K562 (cell line): ENCODE results near the gene ZNF778. TPM values are rescaled to one million over a fixed set of nuclear protein-coding genes. Genes with fewer than 3 reads are reported as not detected.
A peak's percentile ranks its signal among the peaks of the same experiment; 100 is the strongest.

Source experiments
- BCLAF1 ChIP-seq, 2 experiments: fragments of 450-650 bp in 1 of 2; IDR thresholded peaks; 2 replicates each; pipeline ENCODE4 v1.6.1; 2011 to 2017; ENCODE audit warnings: low read depth in 2 of 2, antibody characterized with exemption in 1 of 2, borderline replicate concordance in 1 of 2, low read length in 1 of 2, mild to moderate bottlenecking in 1 of 2, mixed read lengths in 1 of 2; ENCODE audit not compliant: control insufficient read depth in 1 of 2
- ETV5 ChIP-seq: sonication (generic); formaldehyde crosslinking; IDR thresholded peaks from 2 replicates; pipeline ENCODE4 v1.4.0; 2020; ENCODE audit warnings: low read depth, mild to moderate bottlenecking, missing genetic modification reagents
- GTF2F1 ChIP-seq: IDR thresholded peaks from 2 replicates; pipeline ENCODE4 v1.6.1; 2011; ENCODE audit warnings: low read depth, low read length, improper control_type of control experiment
- IRF2 ChIP-seq: sonication (generic); formaldehyde crosslinking; IDR thresholded peaks from 2 replicates; pipeline ENCODE4 v1.8.1; 2022; ENCODE audit warnings: mild to moderate bottlenecking, missing genetic modification reagents
- MNT ChIP-seq, 2 experiments: fragments of 450-650 bp; conservative IDR thresholded peaks; 2 replicates each; pipeline ENCODE4 v1.6.1; 2017; ENCODE audit warnings: mild to moderate bottlenecking in 2 of 2, moderate library complexity in 2 of 2
- NFE2L1 ChIP-seq: fragments of 450-650 bp; IDR thresholded peaks from 2 replicates; pipeline ENCODE4 v1.6.1; 2016; ENCODE audit warnings: missing genetic modification characterization, low read depth, mild to moderate bottlenecking, missing compliant biosample characterization, moderate library complexity, borderline replicate concordance
- NFIX ChIP-seq: fragments of 250-450 bp; sonication (Bioruptor Pico); IDR thresholded peaks from 2 replicates; pipeline ENCODE4 v1.4.0; 2020; ENCODE audit warnings: low read depth, mild to moderate bottlenecking, moderate library complexity
- NR2C1 ChIP-seq, 2 experiments: fragments of 450-650 bp; IDR thresholded peaks; 2 replicates each; pipeline ENCODE4 v1.6.1; 2017; ENCODE audit warnings: mild to moderate bottlenecking in 2 of 2, antibody characterized with exemption in 1 of 2, inconsistent platforms in 1 of 2, missing compliant biosample characterization in 1 of 2, missing genetic modification characterization in 1 of 2
- PHF21A ChIP-seq: fragments of 450-650 bp; IDR thresholded peaks from 2 replicates; pipeline ENCODE4 v1.6.1; 2017; ENCODE audit warnings: low read depth, borderline replicate concordance
- POLR3G ChIP-seq: IDR thresholded peaks from 2 replicates; pipeline ENCODE4 v1.6.1; 2011; ENCODE audit not compliant: insufficient read length, insufficient replicate concordance; ENCODE audit errors: extremely low read depth
- RAD51 ChIP-seq: fragments of 450-650 bp; IDR thresholded peaks from 2 replicates; pipeline ENCODE4 v1.7.1; 2016; ENCODE audit warnings: low read depth, mild to moderate bottlenecking, borderline replicate concordance
- RNF2 ChIP-seq: sonication (generic); IDR thresholded peaks from 2 replicates; pipeline ENCODE4 v1.6.1; 2016
- TCF3 ChIP-seq: sonication (generic); formaldehyde crosslinking; IDR thresholded peaks from 2 replicates; pipeline ENCODE4 v1.4.0; 2020; ENCODE audit warnings: mild to moderate bottlenecking, missing genetic modification reagents
- ZNF133 ChIP-seq: fragments of 250-450 bp; sonication (Bioruptor Pico); IDR thresholded peaks from 2 replicates; pipeline ENCODE4 v1.4.0; 2020; ENCODE audit warnings: mild to moderate bottlenecking
- ZNF282 ChIP-seq: sonication (generic); formaldehyde crosslinking; IDR thresholded peaks from 2 replicates; pipeline ENCODE4 v1.8.1; 2023; ENCODE audit warnings: missing genetic modification reagents
- ZNF445 ChIP-seq: fragments of 250-450 bp; sonication (Bioruptor Pico); IDR thresholded peaks from 2 replicates; pipeline ENCODE4 v1.4.0; 2020; ENCODE audit warnings: low read depth, mild to moderate bottlenecking, moderate library complexity
- ZNF511 ChIP-seq: sonication (generic); formaldehyde crosslinking; IDR thresholded peaks from 2 replicates; pipeline ENCODE4 v1.8.0; 2022; ENCODE audit warnings: mild to moderate bottlenecking, missing genetic modification reagents
- ZNF589 ChIP-seq: fragments of 200-800 bp; sonication (Bioruptor generic); IDR thresholded peaks from 2 replicates; pipeline ENCODE4 v1.6.1; 2016; ENCODE audit warnings: low read depth, missing genetic modification characterization, missing compliant biosample characterization
- ZNF644 ChIP-seq: fragments of 200-800 bp; sonication (Bioruptor generic); IDR thresholded peaks from 2 replicates; pipeline ENCODE4 v1.6.1; 2016; ENCODE audit warnings: low read depth, missing genetic modification characterization, missing compliant biosample characterization
- ZNF696 ChIP-seq: fragments of 250-450 bp; sonication (Bioruptor Pico); conservative IDR thresholded peaks from 2 replicates; pipeline ENCODE4 v1.4.0; 2020; ENCODE audit warnings: mild to moderate bottlenecking, moderate library complexity
- ZSCAN29 ChIP-seq: fragments of 450-650 bp; IDR thresholded peaks from 2 replicates; pipeline ENCODE4 v1.6.1; 2017
- polyA plus RNA-seq, 8 experiments: library from polyadenylated mRNA; depleted of rRNA in 4 of 8; stranded (reverse) in 5 of 8; unstranded in 3 of 8; fragments of >200 nt; fragmentation: Nextera tagmentation in 2 of 8; fragmentation: Illumina TruSeq in 1 of 8; extraction: Ambion mirVana in 2 of 8; extraction: Trizol in 1 of 8; gene quantifications; 2 replicates each; pipeline versions ENCODE4 v1.2.1 to v1.2.3, GENCODE V29; 2011 to 2014; ENCODE audit warnings: inconsistent platforms in 1 of 8, missing spikeins in 1 of 8
- total RNA-seq, 7 experiments: library from RNA; depleted of rRNA in 6 of 7; stranded (reverse); fragments of >200 nt in 6 of 7; fragmentation: Illumina TruSeq in 2 of 7; extraction: Trizol in 2 of 7; gene quantifications; 2 replicates each; pipeline versions ENCODE4 v1.2.1 to v1.2.3, GENCODE V29; 2011 to 2021; ENCODE audit warnings: low replicate concordance in 1 of 7

ZNF778 gene
- total and polyA plus RNA-seq, 9 of the 15 experiments (the other 6 are each of a cell fraction or from before 2014, with no cell fraction given) = 0.70 to 60.6 (median 7.5) TPM

- TF ChIP-seq POLR3G (no peak), NFE2L1 (no peak), TCF3 (CRISPR knock-in tag) (peak; percentile 75), IRF2 (CRISPR knock-in tag) (no peak), NR2C1 (IDR thresholded peaks at IDR 0.05) (peak; percentile 42; the same call in 1 of the 2 replicates), NR2C1 (tag; IDR thresholded peaks at IDR 0.05) (no peak), PHF21A (peak; percentile 69; the same call in 1 of the 2 replicates), ZNF696 (CRISPR knock-in tag) (no peak), RNF2 (peak; percentile 23; the same call in 1 of the 2 replicates), MNT (conservative IDR thresholded peaks at IDR 0.05) (peak; percentile 99), ZNF282 (CRISPR knock-in tag) (0 out of 2 replicates have a peak, but pooled peaks have one; percentile 36), GTF2F1 (no peak), ZNF589 (peak; percentile 60; the same call in 1 of the 2 replicates), RAD51 (peak; percentile 91), ZNF644 (tag) (no peak), ZNF133 (CRISPR knock-in tag) (no peak), ZSCAN29 (no peak), NFIX (no peak), ZNF445 (CRISPR knock-in tag) (no peak), ETV5 (CRISPR knock-in tag) (no peak), ZNF511 (CRISPR knock-in tag) (no peak), BCLAF1 (IDR thresholded peaks at IDR 0.05; ENCODE audit: borderline replicate concordance in 1 of 2, control insufficient read depth in 1 of 2, low read depth in 2 of 2, low read length in 1 of 2) (no peak)
Measured at GRCh38 chr16:89216315-89217137, 977 bp upstream of the ZNF778 start (continued).
